Superior temporal gyrus (tissue), 1 donor: Measurements from ENCODE around the gene AHCTF1.
"Not testable (repeated sequence)": the region's sequence is repeated elsewhere in the genome, so short reads cannot be mapped to it uniquely, and the experiment has no call there.

Experiments used
- DNase-seq: peaks from one replicate; pipeline ENCODE4 v3.0.0-alpha.2; 2016; ENCODE audit errors: extremely low spot score

Gene AHCTF1

DNA sequence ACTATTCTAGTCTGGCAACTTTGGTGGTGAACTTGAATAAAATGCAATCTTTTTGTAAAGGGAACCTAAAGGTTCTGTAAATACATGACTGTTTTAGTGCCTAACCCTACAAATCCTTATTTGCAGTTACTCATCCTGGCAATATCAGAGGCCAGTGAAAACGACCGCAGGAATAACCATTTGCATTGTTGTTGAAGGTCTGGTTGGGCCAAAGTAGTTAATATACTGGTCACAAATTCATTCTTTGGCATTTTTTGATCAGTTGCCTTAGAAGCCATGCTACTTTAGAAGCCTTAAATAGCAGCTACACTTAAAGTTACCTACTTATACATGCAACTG lies 93.7 kb downstream of the AHCTF1 start:
- DNase-seq: no peak

DNA sequence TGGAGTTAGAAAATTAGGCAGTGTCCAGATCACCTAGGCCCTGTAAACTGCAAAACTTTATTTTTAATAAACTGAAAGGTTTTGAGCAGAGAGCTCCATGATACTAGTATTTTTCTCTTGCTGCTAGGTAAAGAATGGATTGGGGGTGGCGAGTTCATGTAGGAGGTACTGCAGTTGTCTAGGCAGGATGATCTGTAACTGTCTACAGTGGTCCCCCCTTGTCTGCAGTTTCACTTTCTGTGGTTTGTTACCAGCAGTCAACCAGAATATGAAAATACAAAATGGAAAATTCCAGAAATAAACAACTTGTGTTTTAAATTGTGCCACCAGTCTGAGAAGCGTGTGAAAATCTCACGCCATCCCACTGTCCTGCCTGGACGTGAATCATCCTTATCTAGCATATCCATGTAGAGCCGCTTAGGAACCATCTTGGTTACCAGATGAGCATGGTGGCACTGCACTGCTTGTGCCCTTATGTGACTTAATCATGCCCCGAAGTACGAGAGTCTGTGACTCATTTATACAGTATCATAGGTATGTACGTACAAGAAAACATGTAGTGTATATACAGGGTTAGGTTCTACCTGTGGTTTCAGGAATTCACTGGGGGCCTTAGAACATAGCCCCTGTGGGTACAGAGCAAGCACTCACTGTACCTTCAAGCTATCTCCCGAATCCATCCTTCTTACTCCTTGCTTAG lies 94.2 kb downstream of the AHCTF1 start:
- DNase-seq: no peak

DNA sequence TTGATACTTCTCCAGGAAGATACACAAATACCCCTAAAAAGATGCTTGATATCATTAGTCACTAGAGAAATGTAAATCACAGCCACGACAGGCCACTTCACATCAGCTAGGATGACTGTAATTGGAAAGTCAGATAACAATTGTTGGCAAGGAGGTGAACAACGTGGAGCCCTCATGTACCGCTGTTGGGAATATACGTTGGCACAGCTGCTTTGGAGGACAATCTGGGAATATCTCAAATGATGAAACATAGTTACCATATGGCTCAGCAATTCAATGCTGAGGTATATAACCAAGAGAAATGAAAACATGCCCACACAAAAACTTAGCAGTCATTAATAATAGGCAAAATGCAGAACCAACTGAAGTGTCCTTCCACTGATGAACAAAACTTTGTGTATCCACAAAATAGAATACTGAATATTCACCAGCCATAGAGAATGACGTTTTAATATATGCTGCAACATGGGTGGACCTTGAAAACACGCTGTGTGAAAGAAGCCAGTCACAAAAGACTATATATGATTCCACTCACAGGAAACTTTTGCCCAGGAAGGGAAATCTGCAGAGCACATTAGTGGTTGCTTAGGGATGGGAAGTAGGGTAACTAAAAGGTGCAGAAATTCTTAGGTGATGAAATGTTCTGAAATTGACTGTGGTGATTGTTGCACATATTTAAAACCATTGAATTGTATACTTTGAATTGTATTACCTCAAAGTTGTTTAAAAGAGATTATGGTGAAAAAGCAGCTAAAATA lies 95.4 kb downstream of the AHCTF1 start:
- no peak for DNase-seq

DNA sequence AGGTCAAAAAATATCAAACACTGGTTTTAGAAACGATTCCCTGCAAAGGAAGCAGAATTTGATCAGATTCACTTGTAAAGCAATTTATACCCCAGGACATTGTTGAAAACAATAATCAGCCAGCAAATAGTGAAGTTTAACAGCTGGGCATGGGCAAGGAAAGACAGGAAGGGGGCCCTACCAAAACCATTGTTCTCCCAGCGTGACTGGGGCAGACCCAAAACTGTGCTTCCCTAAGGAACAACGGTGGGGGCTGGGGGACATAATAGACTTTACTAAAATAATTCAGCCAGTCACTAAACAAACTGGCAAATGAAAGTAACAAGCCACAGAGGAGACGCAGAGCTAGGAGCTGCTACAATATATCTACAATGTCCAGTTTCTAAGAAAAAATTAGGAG lies 100.2 kb downstream of the AHCTF1 start:
- DNase-seq: no peak

DNA sequence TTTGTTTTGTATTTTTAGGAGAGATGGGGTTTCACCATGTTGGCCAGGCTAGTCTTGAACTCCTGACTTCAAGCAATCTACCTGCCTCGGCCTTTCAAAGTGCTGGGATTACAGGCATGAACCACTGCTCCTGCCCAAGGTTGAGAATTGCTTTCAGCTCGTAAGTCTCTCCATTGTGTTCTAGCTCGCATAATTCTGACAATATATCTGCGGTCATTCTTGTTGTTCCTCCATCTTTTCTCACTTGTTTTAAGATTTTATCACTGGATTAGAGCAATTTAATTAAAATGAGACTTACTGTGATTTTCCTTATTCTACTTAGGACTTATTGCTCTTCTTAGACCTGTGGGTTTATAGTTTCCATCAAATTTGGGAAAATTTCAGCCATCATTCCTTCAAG lies 102.9 kb downstream of the AHCTF1 start:
- no peak for DNase-seq

DNA sequence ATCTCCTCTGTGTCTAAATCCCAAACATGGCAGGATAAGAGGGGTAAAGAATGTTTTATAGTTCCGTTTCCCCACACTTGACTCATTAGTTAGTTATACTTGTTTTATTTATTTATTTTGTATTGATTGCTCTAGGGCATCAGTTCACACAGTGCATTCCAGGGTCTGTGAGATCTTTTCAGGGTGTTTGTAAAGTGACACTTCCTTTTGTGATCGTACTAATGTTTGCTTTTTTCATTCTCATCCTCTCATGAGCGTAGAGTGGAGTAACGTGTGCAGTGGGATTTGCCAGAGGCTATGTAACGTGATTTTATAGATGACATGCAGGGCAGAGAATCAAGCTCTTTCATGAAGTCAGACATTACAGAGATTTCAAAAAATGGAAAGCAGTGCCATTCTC lies 104.4 kb downstream of the AHCTF1 start:
- DNase-seq: no peak

DNA sequence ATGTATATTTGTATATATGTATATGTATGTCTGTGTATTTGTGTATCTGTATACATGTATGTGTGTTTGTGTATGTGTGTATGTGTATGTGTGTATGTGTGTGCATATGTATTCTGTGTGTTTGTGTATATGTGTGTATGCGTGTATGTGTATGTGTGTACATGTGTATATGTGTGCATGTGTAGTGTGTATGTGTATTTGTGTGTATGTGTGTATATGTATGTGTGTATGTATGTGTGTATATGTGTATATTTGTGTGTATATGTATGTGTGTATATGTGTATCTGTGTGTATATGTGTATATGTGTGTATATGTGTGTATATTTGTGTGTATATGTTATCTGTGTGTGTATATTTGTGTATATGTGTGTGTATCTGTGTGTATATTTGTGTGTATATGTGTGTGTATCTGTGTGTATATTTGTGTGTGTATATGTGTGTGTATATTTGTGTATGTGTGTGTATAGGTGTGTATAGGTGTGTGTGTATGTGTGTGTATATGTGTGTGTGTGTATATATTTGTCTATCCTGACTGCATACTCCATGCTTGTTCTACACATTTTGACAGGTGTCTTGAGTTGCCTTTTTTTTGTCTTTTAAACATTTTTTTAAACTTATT lies 106.1 kb downstream of the AHCTF1 start:
- no peak for DNase-seq

DNA sequence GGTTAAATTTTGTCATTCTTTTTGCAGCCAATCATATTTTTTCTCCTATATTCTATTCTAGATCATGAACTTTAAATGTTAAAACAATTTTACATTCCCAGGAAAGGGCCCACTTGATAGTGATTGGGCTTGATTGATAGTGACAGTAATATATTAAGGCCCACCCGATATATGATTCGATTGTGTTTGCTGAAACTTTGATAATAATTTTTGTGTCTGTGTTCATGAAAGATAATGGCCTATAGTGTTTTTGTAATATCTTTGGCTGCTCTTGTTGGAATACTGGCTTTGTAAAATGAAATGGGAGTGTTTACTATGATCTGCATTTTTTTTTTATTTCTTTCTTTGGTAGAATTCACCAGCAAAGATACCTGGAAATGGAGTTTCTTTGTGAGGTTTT lies 107.2 kb downstream of the AHCTF1 start:
- no peak for DNase-seq

DNA sequence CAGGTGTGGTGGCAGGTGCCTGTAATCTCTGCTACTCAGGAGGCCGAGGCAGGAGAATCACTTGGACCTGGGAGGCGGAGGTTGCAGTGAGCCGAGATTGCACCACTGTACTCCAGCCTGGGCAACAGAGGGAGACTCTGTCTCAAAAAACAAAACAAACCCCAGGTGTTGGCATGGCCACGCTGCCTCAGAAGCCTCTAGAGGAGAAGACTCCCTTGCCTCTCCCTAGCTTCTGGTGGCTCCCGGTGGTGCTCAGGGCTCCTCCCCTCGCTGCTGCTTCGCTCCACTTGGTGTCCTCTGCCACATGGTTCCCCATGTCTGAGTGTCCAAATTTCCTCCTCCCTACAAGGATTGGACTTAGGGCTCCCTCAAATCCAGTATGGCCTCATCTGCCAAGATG lies 109.6 kb downstream of the AHCTF1 start:
- not testable (repeated sequence) for DNase-seq

DNA sequence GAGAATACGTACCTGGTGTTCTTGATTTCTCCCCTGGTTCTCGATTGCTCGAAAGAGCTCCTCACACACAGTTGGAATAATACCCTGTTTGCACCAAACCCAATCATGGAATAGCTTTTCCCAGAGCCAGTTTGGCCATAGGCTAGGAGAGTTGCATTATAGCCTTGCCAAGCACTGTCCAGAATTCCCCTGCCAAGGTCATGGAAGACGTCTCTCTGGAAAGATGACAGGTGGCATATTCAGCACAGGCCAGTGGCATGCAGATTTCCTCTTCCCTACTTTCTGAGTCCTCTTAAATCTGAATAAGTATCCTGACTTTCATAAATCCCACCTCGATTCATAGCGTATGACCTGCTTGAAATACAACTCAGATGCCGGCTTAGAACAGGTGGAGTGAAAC lies 111.1 kb downstream of the AHCTF1 start:
- no peak for DNase-seq

DNA sequence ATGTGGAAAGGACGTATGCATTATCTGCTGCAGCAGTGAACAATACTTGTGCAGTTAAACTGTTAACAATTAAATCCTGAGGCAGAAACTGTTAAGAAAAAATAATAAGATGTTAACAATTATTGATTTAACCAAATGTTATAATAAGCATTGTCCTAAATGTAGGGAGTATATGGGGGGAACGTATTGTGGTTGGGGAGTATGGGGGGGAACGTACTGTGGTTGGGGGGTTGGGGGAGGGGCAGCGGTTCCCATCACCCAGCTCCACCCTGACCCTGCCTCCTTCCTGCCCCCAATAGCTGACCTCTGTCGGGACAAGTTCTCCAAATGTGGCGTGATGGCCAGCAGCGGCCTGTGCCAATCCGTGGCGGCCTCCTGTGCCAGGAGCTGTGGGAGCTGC lies 114.0 kb downstream of the AHCTF1 start:
- not testable (repeated sequence) for DNase-seq

DNA sequence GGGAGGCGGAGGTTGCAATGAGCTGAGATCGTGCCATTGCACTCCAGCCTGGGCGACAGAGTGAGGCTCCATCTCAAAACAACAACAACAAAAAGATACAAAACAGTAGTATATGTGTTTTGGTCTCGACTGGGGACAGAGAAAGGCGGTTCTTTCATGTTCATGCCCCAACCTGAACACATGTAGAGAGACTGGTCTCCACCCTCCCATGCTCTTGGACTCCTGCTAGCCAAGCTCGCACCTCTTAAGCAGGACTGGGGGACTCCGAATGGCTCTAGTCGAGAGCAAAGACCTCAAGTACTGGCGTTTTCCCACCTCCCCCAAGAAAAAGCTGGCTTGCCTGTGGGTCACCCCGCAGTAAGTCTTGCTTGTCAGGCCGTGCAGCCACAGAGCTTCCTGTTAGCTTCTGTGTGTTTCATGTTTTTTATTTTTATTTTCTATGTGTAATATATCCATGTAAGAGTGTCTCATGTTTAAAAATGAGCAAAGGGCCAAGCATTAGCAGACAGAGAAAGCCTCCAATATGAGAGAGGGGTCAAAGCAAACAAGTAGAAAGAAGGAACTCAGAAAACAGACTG lies 116.0 kb downstream of the AHCTF1 start:
- no peak for DNase-seq

DNA sequence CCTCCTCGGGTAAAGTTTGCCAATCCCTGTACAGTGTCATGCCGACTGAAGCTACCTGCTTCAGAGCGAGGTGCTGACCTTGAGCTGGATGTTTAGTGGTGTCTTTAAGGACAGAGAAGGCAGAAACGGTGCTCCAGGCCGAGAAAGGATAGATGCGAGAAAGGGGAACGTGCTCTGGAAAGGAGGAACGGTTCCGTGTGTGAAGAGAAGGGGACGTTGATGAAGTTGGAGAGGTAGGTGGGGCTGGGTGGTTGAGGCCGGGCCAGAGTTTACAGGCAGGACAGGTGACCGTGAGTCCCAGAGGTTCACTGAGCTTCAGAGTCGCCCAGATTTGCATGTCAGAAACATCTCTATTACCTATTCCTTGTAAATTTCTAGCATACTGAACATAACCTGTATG lies 116.9 kb downstream of the AHCTF1 start:
- no peak for DNase-seq

DNA sequence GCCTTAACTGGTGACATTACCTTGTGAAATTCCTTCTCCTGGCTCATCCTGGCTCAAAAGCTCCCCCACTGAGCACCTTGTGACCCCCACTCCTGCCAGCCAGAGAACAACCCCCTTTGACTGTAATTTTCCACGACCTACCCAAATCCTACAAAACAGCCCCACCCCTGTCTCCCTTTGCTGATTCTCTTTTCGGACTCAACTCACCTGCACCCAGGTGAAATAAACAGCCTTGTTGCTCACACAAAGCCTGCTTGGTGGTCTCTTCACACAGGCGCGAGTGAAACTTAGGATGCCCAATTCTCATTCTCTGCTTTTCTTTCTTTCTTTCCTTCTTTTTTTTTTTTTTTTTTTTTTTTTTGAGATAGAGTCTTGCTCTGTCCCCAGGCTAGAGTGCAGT lies 118.4 kb downstream of the AHCTF1 start:
- not testable (repeated sequence) for DNase-seq

DNA sequence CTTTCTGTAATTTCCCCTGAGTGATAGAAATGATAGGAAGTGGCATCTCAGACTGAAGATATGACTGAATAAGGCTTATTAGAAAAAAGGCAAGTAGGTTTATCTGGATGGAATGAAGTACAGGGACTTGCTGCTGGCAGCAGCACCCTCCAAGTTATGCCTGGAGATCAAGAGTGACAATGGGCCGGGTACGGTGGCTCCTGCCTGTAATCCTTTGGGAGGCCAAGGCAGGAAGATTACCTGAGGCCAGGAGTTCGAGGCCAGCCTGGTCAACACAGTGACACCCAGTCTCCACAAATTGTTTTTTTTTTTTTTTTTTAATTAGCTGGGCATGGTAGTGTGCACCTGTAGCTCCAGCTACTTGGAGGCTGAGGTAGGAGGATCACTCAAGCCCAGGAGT lies 119.8 kb downstream of the AHCTF1 start:
- no peak for DNase-seq

DNA sequence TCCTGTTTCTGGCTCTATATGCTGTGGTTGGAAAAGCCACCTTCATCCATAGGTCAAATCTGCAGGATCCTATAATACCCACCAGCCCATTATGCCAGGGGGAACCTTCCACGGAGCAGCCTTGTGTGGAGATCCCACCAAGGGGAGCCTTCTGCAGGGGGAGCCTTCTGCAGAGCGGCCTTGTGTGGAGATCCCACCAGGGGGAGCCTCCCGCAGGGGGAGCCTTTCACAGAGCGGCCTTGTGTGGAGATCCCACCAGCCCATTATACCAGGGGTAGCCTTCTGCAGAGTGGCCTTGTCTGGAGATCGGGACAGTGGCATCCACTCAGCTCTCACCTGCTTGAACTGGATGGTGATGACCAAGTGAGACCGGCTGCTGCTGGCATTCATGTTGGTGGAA lies 122.3 kb downstream of the AHCTF1 start:
- no peak for DNase-seq

DNA sequence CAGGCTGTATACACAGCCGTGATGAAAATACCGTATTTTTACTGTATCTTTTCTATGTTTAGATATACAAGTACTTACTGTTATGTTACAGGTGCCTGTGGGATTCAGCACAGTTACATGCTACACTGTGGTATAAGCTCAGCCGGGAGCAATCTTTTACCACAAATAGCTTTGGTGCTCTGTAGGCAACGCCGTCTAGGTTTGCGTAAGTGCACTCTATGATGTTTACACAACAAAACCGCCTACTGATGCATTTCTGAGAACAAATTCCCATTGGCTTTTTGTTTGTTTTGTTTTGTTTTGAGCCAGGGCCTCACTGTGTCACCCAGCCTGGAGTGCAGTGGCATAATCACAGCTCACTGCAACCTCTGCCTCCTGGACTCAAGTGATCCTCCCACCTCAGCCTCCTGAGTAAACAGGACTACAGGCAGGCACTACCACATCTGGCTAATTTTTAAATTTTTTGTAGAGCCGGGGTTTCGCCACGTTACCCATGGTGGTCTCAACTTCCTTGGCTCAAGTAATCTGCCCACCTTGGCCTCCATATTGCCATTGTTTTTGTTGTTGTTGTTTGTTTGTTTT lies 126.5 kb downstream of the AHCTF1 start:
- DNase-seq: no peak

DNA sequence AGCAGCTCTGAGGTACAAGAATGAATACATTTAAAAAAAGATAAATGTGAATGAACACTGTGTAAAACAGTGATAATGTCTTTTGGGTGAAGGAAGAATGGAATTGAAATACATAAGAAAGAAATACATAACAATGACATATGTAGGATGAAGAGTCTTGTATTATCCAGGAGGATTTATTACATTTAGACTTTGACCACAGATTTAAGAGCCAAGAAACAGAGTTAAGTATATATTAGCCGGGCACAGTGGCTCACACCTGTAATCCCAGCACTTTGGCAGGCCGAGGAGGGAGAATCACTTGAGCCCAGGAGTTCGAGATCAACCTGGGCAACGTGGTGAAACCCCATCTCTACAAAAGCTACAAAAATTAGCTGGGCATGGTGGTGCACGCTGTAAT lies 127.9 kb downstream of the AHCTF1 start:
- DNase-seq: no peak

DNA sequence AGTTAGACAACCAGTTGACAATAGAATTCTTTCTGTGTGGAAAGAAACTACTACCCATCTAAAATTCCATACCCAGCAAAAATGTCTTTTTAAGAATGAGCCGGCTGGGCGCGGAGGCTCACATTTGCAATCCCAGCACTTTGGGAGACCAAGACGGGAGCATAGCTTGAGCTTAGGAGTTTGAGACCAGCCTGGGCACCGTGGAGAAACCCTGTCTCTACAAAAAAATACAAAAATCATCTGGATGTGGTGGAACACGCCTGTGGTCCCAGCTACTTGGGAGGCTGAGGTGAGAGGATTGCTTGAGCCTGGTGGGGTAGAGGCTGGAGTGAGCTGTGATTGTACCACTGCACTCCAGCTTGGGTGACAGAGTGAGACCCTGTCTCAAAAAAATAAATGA lies 128.4 kb downstream of the AHCTF1 start:
- DNase-seq: no peak

DNA sequence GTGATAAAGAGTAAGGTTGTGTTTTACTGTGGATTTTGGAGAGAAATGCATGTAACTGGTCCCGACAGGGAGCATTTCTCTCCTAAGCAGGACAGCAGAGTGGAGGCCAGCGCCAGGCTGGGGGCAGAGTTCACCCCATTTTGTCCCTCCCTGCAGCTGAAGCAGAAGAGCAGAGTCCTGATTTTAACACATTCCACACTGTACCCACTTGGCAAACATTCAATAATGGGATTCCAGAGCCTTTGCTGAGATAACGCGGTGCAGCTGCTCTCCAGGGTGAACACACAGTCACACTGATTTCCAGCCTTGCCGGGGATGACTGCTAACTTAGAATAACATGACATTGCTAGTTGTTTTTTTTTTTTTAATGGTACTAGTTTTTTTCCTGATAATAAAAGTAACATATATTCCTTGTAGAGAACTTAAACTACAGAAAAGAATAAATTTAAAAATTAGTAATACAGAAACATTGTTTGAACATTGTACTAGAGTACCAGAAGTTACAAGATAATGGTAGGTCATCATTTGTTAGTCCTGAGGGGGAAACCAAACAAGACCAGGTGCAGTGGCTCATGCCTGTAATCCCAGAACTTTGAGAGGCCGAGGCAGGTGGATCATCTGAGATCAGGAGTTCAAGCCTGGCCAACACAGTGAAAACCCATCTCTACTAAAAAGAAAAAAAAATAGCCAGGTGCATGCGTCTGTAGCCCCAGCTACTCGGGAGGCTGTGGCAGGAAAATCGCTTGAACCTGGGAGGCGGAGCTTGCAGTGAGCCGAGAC lies 130.3 kb downstream of the AHCTF1 start:
- DNase-seq: no peak

DNA sequence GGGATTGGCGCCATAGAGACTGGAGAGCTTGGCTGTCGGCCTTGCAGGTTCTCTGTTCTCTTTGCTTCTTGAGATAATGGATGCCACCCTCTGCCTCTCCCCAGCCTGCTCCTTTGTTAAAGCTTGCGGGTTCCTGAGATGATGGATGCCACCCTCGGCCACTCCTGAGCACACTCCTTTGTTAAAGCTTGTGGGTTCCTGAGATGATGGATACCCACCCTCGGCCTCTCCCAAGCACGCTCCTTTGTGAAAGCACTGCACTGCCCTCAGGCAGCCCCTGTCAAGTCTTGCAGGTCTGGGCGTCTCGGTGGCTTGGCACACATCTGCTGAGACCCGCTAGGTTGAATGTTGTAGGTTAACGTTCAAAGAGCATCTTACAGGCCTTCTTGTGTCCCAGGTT lies 131.0 kb downstream of the AHCTF1 start:
- no peak for DNase-seq

DNA sequence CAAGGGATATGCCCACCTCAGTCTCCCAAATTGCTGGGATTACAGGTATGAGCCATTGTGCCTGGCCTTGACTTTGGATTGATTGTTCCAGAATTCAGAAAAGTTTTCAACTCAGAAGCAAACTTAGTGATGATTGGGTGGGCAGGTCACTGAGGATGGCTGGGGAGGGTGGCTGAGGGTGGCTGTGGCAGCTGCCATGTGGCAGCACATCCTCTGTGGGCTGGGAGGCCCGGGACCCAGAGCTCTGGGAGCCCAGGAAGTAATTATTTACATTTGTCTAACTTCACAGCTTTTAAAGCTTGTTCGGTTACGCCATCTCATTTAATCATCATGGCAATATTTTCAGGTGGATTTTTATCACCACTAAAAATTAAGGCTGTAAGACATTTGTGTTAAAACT lies 131.4 kb downstream of the AHCTF1 start:
- DNase-seq: no peak
